Body of pancreas (tissue), 4 donors: ENCODE results near the gene ATP6V1A. TPM values are rescaled to one million over a fixed set of nuclear protein-coding genes. Genes with fewer than 3 reads are reported as not detected.

ENCODE experiments used
- ATAC-seq: fragments of 150-250 bp; one replicate; pipeline ENCODE4 v1.9.1; 2016
- DNase-seq, 4 donors: peaks; one replicate each; pipeline ENCODE4 v3.0.0-alpha.2; 2019
- H3K27ac ChIP-seq, 4 donors: fragments of 200-600 bp; sonication (generic); 1 replicate in 3 of 4; 2 replicates in 1 of 4; pipeline versions ENCODE4 v1.5.1 to v1.6.1; 2016 to 2019; ENCODE audit warnings: mild to moderate bottlenecking in 1 of 4, mixed read lengths in 1 of 4, moderate library complexity in 1 of 4
- H3K27me3 ChIP-seq, 2 donors: fragments of 200-600 bp; sonication (generic); one replicate each; pipeline ENCODE4 v1.6.0; 2016; ENCODE audit warnings: mild to moderate bottlenecking in 1 of 2
- H3K36me3 ChIP-seq, 2 donors: fragments of 200-600 bp; sonication (generic); replicated peaks in 1 of 2; 2 replicates each; pipeline ENCODE4 v1.5.1; 2016; ENCODE audit warnings: low read depth in 2 of 2; ENCODE audit not compliant: insufficient read depth in 1 of 2
- H3K4me1 ChIP-seq: fragments of 200-600 bp; sonication (generic); one replicate; pipeline ENCODE4 v1.6.0; 2016
- H3K4me3 ChIP-seq, 2 donors: fragments of 200-600 bp; sonication (generic); 1 replicate in 1 of 2; 2 replicates in 1 of 2; pipeline ENCODE4 v1.5.1; 2016 to 2019
- H3K9me3 ChIP-seq, 3 donors: fragments of 200-600 bp; sonication (generic); 1 replicate in 2 of 3; 2 replicates in 1 of 3; pipeline ENCODE4 v1.5.1; 2016
- POLR2A ChIP-seq, 3 donors: fragments of 450-650 bp; IDR thresholded peaks; one replicate each; pipeline ENCODE4 v1.6.1; 2016; ENCODE audit warnings: antibody characterized with exemption in 3 of 3, mild to moderate bottlenecking in 2 of 3
- WGBS, 2 donors: methylation state at CpG; one replicate each; pipeline ENCODE4 v1.1.5; 2017; 5-methylcytosine and 5-hydroxymethylcytosine counted together
- intact Hi-C: fragments of 100-400 bp; cut with DNase I; formaldehyde crosslinking; loops from one replicate; pipeline ENCODE4 v1.15.1; 2023
- total RNA-seq, 2 donors: library from RNA; depleted of rRNA; stranded (reverse); fragments of >200 nt; gene quantifications; one replicate each; pipeline ENCODE4 v1.1.0, GENCODE V29; 2016
- TF ChIP-seq, protein P1 (sequence below), 7 experiments: fragments of 450-650 bp in 4 of 7; fragments of 200-600 bp in 3 of 7; sonication (generic) in 3 of 7; IDR thresholded peaks; one replicate each; pipeline ENCODE4 v1.5.1; 2016 to 2019; ENCODE audit warnings: antibody characterized with exemption in 7 of 7

ATP6V1A gene
- total RNA-seq, 2 donors from 2014 or later = 25.4 to 31.3 TPM

GRCh38 chr3:113744941-113745755, 1.7 kb upstream of the ATP6V1A start:
- H3K27me3 ChIP-seq = no peaks in the 10 kb centered on the region
- peak; percentile 60 for ATAC-seq
- peak overlapping the region; percentile 90 to 100 (median 96) for H3K27ac ChIP-seq
- H3K36me3 ChIP-seq = no peaks in the 10 kb centered on the region
- peaks cover 54% of the 10 kb centered on the region for H3K4me1 ChIP-seq
- intact Hi-C loops = no loop called here
- H3K9me3 ChIP-seq = no peaks in the 10 kb centered on the region
- peak; percentile 69 to 89 (median 78) for DNase-seq
- 0 to 1% methylated on average over 28 to 35 of the region's 35 CpGs for WGBS, 2 donors
- TF ChIP-seq POLR2A (IDR thresholded peaks at IDR 0.05) = peak in 1 of 3 donors; percentile 22
- TF ChIP-seq, protein P1, sequence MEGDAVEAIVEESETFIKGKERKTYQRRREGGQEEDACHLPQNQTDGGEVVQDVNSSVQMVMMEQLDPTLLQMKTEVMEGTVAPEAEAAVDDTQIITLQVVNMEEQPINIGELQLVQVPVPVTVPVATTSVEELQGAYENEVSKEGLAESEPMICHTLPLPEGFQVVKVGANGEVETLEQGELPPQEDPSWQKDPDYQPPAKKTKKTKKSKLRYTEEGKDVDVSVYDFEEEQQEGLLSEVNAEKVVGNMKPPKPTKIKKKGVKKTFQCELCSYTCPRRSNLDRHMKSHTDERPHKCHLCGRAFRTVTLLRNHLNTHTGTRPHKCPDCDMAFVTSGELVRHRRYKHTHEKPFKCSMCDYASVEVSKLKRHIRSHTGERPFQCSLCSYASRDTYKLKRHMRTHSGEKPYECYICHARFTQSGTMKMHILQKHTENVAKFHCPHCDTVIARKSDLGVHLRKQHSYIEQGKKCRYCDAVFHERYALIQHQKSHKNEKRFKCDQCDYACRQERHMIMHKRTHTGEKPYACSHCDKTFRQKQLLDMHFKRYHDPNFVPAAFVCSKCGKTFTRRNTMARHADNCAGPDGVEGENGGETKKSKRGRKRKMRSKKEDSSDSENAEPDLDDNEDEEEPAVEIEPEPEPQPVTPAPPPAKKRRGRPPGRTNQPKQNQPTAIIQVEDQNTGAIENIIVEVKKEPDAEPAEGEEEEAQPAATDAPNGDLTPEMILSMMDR (IDR thresholded peaks at IDR 0.05) = peak; percentile 35 to 90 (median 80)
- H3K4me3 ChIP-seq = peak overlapping the region; percentile 87 to 88

DNA sequence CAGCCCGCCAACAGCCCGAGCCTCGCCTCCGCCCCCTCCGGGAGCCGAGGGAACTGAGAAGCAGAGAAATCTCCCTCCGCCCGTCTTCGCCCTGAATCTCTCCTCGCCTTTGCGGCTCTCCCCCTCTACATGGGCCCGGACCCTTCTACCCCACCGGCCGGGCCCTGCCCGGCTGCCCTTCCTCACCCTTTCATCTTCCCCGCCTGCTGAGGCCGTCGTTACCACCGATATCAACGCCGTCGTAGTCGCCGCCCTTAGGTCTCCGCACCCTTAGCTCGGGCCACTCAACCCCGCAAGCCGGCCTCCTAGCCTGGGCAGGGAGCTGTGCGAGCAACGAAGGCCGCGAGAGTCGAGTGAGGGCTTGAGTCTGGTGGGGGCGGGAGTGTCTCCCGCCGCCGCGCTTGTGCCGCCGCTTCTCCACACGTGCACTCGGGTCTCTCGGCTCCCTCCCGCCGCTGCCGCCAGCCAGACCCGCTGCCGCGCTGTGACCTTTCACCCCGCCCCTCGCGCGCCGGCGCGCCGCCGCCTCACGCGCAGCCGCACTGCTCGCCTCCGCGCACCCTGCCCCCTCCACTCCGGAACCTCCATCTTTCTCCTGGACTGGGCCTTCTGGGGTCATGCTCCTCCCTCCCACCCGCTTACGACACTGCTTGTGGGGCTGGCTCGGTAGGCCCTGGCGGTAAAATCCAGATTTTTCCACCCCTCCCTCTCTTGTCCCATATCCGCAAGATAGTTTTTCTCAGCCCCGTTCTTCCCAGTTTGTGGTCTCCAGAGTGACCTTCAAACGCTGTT, 883 bp upstream of the ATP6V1A start, which contains the start of gene NAA50:
Gene NAA50, minus strand, starts transcription at position 494 of the 792 bp plus-strand sequence. Its CDS starts 300 bp downstream, at position 194.
- 0% methylated on average over 41 to 72 of the region's 72 CpGs for WGBS, 2 donors
- H3K4me3 ChIP-seq = peak within 1 kb of the TSS; percentile 87 to 88
- peak; percentile 45 to 77 (median 72) for TF ChIP-seq POLR2A (IDR thresholded peaks at IDR 0.05)
- TF ChIP-seq, protein P1 (IDR thresholded peaks at IDR 0.05) = peak in 2 of 7 experiments; percentile 18 to 27
- H3K27me3 ChIP-seq = no peaks in the 10 kb centered on the region
- ATAC-seq (peak; percentile 88), DNase-seq (peak; percentile 90 to 94 (median 91))
- intact Hi-C loops = no loop called here
- H3K27ac ChIP-seq = peak within 1 kb of the TSS; percentile 90 to 100 (median 96)
- peaks cover 54% of the 10 kb centered on the region for H3K4me1 ChIP-seq
- H3K36me3 ChIP-seq = no peaks in the 10 kb centered on the region
- H3K9me3 ChIP-seq = no peaks in the 10 kb centered on the region

- Histone ChIP-seq H3K4me3 (peak overlapping the region; percentile 32 to 76), H3K27me3 (no peaks in the 10 kb centered on the region), H3K36me3 (no peaks in the 10 kb centered on the region), H3K4me1 (peaks cover 42% of the 10 kb centered on the region), H3K9me3 (no peaks in the 10 kb centered on the region), H3K27ac (peak overlapping the region; percentile 90 to 100 (median 96))
- intact Hi-C loops = no loop called here
- ATAC-seq = no peak
- WGBS, 2 donors = 1 to 2% methylated on average over 18 of the region's 18 CpGs
- peak in 1 of 4 donors; percentile 22 for DNase-seq
- TF ChIP-seq, protein P1 (IDR thresholded peaks at IDR 0.05) = no peak
- TF ChIP-seq POLR2A (IDR thresholded peaks at IDR 0.05) = no peak
These were observed 630 bp downstream of the ATP6V1A start for GRCh38 chr3:113747283-113748046.

GRCh38 chr3:113751141-113751540, 4.3 kb downstream of the ATP6V1A start:
- Histone ChIP-seq H3K36me3 (no peaks in the 10 kb centered on the region), H3K27ac (no peak overlapping the region), H3K4me1 (peaks cover 19% of the 10 kb centered on the region), H3K27me3 (no peaks in the 10 kb centered on the region), H3K9me3 (no peaks in the 10 kb centered on the region), H3K4me3 (no peak overlapping the region)
- no peak for TF ChIP-seq POLR2A (IDR thresholded peaks at IDR 0.05)
- TF ChIP-seq, protein P1 (IDR thresholded peaks at IDR 0.05) = no peak
- ATAC-seq = no peak
- no peak for DNase-seq
- intact Hi-C loops = no loop called here
